Chondrocyte (in vitro differentiated cells): Measurements from ENCODE around the gene ATG2B. TPM values are rescaled to one million over a fixed set of nuclear protein-coding genes. Genes with fewer than 3 reads are reported as not detected.

Experiments
- DNase-seq: peaks from one replicate; pipeline ENCODE4 v3.0.0; 2021; ENCODE audit warnings: mixed read lengths, low spot score
- H3K27ac Mint-ChIP-seq: one replicate; pipeline ENCODE4 v1.8.0; 2021; ENCODE audit warnings: mild to moderate bottlenecking, moderate library complexity, mixed read lengths; ENCODE audit not compliant: unreplicated experiment
- H3K27me3 Mint-ChIP-seq: 2 replicates; pipeline ENCODE4 v1.8.0; 2021; ENCODE audit warnings: low read depth, mixed read lengths
- H3K36me3 Mint-ChIP-seq: 2 replicates; pipeline ENCODE4 v1.8.0; 2021; ENCODE audit warnings: low read depth, mixed read lengths
- H3K4me1 Mint-ChIP-seq: 2 replicates; pipeline ENCODE4 v1.8.0; 2021; ENCODE audit warnings: low read depth, mild to moderate bottlenecking, mixed read lengths
- H3K4me3 Mint-ChIP-seq: one replicate; pipeline ENCODE4 v1.8.0; 2021; ENCODE audit warnings: mild to moderate bottlenecking, moderate library complexity, mixed read lengths; ENCODE audit not compliant: unreplicated experiment
- H3K9me3 Mint-ChIP-seq: 2 replicates; pipeline ENCODE4 v1.8.0; 2021; ENCODE audit warnings: low read depth, mixed read lengths
- total RNA-seq: library from RNA; stranded (reverse); gene quantifications from 3 replicates; pipeline ENCODE4 v1.2.1, GENCODE V29; 2021
- TF ChIP-seq, protein P1 (sequence below): fragments of 200-600 bp; sonication (generic); IDR thresholded peaks from 2 replicates; pipeline ENCODE4 v1.5.0; 2021; ENCODE audit warnings: antibody characterized with exemption, mild to moderate bottlenecking, moderate library complexity

The ATG2B gene
- total RNA-seq, 1 donor from 2014 or later: 17.0 TPM

DNA sequence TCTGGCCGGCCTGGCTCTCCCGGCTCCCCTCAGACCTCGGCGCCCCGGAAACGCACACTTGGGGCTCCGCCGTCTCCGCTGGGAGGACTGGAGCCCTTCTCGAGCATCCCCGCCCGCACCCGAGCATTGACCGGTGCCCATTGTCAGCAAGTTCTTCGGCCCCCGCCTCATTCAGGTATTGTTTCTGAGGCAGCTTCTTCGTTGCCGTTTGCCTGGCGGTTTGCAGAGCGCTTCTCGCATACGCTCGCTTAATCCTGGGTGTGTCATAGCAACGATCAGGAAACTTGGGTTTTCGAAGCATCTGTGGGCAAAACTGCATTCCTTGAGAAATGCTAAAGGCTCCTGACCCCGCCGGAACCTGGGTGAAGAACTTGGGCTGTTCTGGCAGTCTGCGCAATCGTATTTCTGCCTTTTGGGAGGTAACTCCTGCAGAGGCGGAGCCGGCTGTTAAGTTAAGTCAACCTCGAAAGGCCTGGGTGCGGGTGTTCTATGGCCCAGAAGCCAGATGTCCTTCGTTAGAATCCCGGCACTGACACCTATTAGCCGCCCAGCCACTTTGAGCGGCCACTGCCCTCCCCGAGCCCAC, 703 bp upstream of the ATG2B start:
- Mint-ChIP-seq H3K4me1 (peaks cover 41% of the 10 kb centered on the region), H3K9me3 (peaks cover 5% of the 10 kb centered on the region), H3K36me3 (no peaks in the 10 kb centered on the region), H3K27ac (peak overlapping the region; percentile 46), H3K4me3 (peak overlapping the region; percentile 77), H3K27me3 (no peaks in the 10 kb centered on the region)
- TF ChIP-seq, protein P1, sequence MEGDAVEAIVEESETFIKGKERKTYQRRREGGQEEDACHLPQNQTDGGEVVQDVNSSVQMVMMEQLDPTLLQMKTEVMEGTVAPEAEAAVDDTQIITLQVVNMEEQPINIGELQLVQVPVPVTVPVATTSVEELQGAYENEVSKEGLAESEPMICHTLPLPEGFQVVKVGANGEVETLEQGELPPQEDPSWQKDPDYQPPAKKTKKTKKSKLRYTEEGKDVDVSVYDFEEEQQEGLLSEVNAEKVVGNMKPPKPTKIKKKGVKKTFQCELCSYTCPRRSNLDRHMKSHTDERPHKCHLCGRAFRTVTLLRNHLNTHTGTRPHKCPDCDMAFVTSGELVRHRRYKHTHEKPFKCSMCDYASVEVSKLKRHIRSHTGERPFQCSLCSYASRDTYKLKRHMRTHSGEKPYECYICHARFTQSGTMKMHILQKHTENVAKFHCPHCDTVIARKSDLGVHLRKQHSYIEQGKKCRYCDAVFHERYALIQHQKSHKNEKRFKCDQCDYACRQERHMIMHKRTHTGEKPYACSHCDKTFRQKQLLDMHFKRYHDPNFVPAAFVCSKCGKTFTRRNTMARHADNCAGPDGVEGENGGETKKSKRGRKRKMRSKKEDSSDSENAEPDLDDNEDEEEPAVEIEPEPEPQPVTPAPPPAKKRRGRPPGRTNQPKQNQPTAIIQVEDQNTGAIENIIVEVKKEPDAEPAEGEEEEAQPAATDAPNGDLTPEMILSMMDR: no peak
- DNase-seq: no peak

DNA sequence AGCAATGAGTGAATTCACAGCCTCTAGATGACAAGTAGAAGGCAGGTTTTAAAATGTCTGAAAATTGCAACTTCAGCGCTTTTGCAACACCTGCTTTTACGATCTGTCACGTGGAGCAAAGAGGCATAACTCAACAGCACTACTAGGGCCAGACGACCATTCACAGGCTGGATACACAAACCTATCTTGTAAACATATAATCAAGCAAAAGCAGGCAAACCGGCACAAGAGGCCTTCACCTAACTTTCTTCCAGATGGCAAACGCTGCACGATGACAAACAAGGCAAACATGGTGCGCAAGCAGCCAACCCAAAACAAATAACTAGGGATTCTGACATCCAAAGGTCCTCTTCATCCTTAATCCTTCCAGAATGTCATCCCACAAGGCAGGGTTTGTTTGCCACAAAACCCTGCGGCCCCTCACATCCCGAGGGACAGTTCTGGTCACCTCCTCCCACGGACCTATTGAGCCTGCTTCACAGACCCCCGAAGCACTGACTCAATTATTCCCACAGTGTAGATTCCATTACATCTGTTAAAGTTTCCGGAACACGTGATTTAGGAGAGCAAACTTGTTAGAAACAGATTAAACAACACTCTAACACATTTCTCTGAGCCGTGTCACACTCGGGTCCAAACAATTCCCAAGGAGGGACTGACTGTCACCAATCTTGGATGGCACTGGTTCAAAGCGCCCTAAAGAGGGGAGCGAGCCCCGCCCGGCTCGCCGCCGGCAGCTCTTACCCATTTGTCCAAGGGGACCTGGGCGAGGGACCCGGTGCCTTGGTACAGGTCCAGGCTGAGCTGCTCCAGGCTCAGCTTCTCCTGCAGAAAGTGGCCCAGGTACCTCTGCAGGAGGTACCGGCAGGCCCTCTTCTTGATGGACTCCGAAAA, 823 bp downstream of the ATG2B start:
- DNase-seq: no peak
- TF ChIP-seq, protein P1: no peak
- Mint-ChIP-seq H3K4me1 (peaks cover 41% of the 10 kb centered on the region), H3K9me3 (no peaks in the 10 kb centered on the region), H3K36me3 (no peaks in the 10 kb centered on the region), H3K27ac (peak overlapping the region; percentile 92), H3K4me3 (peak overlapping the region; percentile 92), H3K27me3 (no peaks in the 10 kb centered on the region)

DNA sequence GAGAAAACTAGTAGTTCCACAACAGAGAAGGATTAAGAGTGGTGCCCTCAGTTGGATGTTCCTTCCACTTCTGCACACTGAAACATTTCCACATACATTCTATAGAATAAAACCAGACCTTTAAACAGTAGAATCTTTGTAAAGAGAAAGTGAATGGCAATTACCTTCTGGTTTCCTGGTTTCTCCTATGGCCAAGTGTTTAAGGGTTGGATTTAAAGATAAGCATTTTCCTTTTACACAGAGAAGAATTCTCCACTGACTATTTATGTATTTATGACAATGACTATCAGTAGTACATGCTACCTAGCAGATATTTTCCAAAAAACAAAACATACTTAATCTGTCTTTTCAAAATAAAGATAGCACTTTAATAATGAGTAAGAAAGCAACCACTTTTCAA, 3.2 kb downstream of the ATG2B start:
- H3K4me3 Mint-ChIP-seq: no peak overlapping the region

DNA sequence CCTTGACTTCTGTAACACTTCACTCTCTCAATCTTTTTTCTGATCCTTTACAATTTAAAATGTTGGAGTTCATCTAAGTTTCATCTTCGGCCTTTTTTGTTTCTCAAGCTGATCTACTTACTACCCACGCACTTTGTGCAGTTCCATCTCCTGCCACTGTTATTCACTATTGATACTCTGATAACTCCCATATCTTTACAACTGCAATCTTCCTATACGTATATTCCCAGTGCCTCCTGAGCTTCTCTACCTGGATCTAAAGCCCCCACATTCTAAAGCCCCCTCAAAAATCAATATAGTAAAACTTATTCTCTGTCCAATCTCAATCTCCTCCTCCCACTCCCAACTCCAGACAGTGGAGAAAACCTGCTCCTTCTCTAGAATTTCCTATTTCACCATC, 5.9 kb downstream of the ATG2B start:
- Mint-ChIP-seq H3K4me1 (peaks cover 26% of the 10 kb centered on the region), H3K27me3 (no peaks in the 10 kb centered on the region), H3K9me3 (peaks cover 3% of the 10 kb centered on the region), H3K27ac (no peak overlapping the region), H3K36me3 (no peaks in the 10 kb centered on the region), H3K4me3 (no peak overlapping the region)
- TF ChIP-seq, protein P1: peak; percentile 10
- DNase-seq: no peak

More for the DNA sequence above, 3.2 kb downstream of the ATG2B start:
- Mint-ChIP-seq H3K9me3 (no peaks in the 10 kb centered on the region), H3K27ac (no peak overlapping the region), H3K27me3 (no peaks in the 10 kb centered on the region), H3K36me3 (no peaks in the 10 kb centered on the region), H3K4me1 (peaks cover 38% of the 10 kb centered on the region)
- TF ChIP-seq, protein P1: no peak
- DNase-seq: no peak

DNA sequence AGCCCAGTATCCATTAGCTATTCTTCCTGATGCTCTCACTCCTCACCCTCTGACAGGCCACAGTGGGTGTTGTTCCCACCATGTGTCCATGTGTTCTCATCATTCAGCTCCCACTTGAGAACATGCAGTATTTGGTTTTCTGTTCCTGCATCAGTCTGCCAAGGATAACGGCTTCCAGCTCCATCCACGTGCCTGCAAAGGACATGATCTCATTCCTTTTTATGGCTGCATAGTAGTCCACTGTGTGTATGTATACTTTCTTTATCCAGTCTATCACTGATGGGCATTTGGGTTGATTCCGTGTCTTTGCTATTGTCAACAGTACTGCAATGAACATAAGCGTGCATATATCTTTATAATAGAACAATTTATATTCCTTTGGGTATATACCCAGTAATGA, 8.9 kb downstream of the ATG2B start:
- no peak for DNase-seq
- Mint-ChIP-seq H3K27me3 (no peaks in the 10 kb centered on the region), H3K9me3 (peaks cover 3% of the 10 kb centered on the region), H3K4me3 (no peak overlapping the region), H3K36me3 (no peaks in the 10 kb centered on the region), H3K4me1 (peaks cover 7% of the 10 kb centered on the region), H3K27ac (no peak overlapping the region)
- TF ChIP-seq, protein P1: no peak
